AG08396 (cell line): Measurements from ENCODE around the gene HRH1.
A peak's percentile ranks its signal among the peaks of the same experiment; 100 is the strongest.
"Not testable (repeated sequence)": the region's sequence is repeated elsewhere in the genome, so short reads cannot be mapped to it uniquely, and the experiment has no call there.

Source experiments
- DNase-seq: peaks from one replicate; pipeline ENCODE4 v3.0.0; 2012; ENCODE audit warnings: low spot score, mixed read lengths

Gene HRH1

DNA sequence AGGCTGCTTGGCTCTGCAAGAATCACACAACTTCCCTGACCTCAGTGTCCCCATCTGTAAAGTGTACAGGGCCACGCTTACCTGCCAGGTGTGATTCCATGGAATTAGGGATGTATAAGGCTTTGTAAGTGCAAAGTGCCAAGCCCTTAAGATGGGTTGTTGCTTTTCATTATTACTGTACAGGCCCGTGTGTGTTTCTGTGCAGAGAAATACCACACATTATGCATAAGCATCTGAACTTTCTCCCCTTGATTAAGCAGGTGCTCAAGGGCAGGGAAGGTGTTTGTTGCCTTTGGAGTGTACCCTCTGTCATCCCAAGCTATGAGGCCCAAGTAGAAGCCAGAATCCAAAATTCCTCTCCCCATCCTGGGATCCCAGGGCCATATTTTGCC lies 13.6 kb upstream of the HRH1 start:
- no peak for DNase-seq

DNA sequence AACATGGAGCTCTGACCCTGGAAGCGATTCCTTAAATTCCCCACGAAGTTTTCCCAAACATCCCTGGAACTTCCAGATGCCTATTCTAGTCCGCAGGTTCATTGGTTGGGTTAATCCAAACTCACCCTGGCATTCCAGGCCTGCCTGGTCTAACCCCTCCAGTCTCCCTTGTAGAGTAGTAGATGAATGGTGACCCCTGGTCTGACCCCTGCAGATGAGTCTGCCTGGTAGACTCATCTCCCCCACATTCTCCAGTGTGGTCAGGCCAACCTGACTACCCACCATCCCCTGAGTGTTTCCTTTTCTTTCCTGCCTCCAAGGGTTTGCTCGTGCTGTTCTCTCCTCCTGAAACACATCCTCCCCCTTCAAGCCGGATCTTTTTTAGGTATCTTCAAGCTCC lies 10.8 kb upstream of the HRH1 start:
- DNase-seq = no peak

- DNase-seq = no peak
Measured at GRCh38 chr3:11144996-11145395, 9.3 kb upstream of the HRH1 start.

- DNase-seq = peak; percentile 48
Measured at GRCh38 chr3:11145888-11146287, 8.4 kb upstream of the HRH1 start.

DNA sequence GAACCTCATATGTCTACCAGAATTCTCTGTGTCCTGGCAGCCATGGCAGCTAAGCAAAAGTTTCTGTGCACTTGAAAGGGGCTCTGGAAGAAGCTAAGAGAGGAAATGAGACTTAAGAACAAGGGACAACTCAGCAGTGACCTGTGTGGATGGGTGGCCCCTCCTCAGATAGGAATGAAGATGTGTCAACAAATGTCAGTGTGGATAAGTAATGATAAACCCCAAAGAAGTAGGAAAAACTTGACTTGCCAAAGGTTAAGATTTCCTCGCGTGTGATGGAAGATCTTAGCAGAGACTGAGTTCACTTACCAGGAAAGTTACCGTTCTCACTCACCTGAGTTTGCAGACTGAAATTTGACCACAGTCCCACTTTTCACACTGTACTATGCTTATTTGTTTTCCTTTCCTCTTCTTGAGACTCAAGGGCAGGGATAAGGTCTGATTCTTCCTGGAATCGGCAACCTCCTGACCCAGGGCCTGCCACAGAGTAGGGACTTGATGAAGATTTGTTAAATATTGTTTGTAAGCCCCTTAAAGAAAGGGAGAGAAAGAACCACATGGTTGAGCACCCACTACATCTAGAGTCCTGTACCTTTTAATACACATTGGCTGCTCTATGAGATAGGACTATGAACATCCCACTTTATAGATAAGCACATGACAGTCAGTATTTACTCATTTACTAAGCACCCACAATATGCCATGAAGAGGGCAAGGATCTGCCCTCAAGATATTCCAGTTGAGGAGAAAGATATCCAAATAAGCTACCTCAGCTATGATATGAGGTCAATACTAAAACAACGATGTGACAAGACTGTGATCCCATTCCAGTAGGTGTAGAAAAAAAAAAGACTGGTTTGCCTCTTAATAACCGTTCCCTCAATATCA lies 7.3 kb upstream of the HRH1 start:
- DNase-seq = no peak

GRCh38 chr3:11150256-11150655 lies 4.0 kb upstream of the HRH1 start:
- no peak for DNase-seq

DNA sequence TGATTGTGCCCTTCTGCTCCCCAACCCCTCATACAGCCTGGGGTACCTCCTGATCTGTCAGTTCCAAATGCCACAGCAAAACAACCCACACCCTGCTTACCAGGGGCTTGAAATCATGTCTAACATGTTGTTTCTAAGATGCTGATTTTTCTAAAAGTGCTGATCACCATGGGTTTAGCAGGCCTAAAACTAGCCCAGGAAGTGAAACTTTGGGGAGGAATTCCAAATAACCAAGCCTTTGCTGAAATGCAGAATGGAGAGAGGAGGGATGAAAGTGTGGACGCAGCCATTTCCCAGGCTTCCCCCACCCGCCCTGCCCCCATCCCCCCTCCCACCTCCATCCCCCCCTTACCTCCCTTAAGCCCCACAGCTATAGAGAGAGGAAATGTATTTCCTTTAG lies 2.0 kb upstream of the HRH1 start:
- DNase-seq = no peak

DNA sequence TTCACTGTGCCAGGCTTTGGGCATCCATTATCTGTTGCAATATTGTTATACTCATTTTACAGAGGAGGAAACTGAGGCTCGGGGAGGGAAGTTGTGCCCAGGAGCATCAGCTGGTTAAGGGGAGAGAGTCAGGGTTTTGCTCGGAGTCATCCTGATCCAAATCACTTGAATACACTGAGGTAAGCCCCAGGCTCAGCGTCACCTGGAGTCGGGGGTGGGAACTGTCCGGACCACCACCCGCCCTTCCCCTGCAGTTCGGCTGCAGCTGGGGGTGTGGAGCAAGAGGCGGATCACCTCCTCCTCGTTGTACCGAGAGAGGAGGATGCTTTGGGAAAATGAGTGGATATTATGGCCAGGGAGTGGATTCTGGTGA lies 646 bp downstream of the HRH1 start:
- no peak for DNase-seq

DNA sequence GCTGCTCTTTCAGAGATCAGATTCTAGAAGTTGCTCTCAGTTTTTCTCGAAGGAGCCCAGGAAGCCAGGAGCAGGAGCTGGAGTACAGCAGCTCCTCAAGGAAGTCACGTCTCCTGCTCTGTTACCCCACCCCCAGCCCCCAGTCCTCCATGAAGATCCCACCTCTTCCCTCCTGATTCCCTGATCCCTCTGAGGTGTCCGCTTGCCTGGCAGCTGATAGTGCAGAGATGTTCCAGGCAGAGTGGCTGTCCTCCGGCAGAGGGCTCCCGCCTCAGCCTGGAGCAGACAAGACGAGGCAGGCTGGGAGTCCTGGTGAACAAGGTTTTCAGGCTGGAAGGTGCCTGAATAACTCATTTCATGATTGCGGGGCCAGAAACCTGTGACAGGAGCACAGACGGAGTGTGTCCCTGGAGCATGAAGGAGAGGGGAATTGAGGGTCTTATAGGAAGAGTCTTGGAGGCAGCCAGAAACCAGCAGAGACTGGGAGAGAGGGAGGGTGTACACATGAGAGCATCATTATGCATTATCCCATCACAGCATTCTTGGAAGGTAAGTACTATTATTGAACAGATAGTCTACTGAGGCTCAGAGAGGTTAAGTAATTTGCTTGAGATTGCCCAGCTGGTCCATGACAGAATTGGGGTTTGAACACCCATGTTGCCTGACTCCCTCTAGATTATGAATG lies 1.2 kb downstream of the HRH1 start:
- peak; percentile 82 for DNase-seq

GRCh38 chr3:11156026-11156410 lies 1.7 kb downstream of the HRH1 start:
- no peak for DNase-seq

- DNase-seq = no peak
Measured at GRCh38 chr3:11157421-11157820, 3.1 kb downstream of the HRH1 start.

GRCh38 chr3:11159421-11159904 lies 5.2 kb downstream of the HRH1 start:
- peak; percentile 70 for DNase-seq

- DNase-seq = no peak
Measured at GRCh38 chr3:11161666-11162065, 7.4 kb downstream of the HRH1 start.

DNA sequence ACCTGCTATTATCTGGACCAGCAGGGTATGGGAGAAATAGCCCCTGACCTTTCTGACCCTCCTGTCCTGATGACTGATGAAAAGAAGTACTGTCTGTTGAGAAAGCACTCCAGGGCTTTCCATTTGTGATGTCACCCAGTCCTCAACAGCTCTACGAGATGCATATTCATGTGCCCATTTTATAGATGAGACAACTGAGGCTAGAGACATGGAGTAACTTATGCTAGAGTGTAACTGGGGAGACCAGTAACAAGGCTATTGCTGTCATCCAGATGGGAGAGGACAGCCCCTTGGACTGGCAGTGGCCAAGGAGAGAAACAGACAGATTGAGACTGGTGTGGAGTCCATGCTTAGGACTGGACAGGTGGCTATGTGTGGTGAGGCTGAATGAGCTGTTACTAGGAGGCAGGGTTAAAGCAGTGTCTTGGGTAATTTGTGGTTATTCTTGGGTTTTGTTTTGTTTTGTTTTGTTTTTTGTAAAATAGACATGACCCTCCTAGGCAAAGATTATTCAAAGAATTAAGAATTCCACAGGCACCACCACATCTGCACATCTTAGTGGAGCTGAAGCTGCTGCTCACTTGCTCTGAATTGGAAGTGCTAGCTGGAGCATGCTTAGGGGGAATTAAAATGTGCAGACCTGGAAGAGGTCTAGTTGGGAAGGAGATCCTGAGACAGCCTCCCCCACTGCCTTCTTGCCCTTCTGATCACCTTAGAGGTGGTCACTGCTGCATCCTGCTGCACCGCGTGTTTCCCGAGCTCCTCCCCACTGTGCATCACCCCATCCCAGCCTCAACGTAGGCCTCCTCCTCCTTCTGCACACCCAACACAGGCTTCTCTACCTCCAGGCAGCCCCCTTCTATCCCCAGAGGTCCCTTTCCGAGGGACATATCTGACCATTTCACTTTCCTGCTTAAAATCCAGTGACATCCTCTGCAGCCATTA lies 8.4 kb downstream of the HRH1 start:
- DNase-seq = no peak

DNA sequence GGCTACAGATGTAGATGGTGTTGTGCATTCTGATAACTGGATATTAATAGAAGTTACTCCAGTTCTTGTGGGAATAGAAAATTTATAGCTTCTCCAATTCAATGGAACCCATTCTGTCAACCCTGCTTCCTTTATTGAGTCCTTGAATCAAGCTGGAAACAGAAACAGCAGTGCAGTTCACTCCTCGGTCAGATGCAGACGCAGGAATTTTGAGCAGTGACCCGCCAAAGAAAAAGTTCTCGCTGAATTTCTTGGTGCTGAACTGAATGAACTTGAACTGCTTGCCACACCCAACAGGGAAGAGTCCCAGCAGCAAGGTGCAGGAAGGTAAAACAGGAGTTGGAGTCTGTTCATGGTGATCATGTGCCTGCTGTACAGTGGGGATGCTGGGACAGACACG lies 10.3 kb downstream of the HRH1 start:
- DNase-seq = no peak

DNA sequence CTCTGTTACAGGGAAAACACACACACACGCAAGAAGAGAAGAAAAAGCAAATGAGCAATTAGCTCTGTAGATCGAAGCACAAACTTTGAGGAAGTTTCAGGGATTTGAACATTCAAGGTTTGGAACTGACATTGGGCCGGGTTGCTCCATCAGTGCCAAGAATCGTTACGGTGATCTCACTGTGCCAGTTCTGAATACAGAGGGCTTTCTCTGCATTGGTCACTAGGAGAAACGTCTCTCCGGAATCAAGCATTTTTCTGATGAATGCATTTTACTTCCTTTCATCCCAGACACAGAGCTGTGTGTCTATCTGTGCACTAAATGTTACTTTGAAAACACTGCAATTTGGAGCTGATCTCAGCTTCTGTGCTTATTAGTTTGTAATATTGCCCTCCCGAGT lies 11.2 kb downstream of the HRH1 start:
- no peak for DNase-seq

DNA sequence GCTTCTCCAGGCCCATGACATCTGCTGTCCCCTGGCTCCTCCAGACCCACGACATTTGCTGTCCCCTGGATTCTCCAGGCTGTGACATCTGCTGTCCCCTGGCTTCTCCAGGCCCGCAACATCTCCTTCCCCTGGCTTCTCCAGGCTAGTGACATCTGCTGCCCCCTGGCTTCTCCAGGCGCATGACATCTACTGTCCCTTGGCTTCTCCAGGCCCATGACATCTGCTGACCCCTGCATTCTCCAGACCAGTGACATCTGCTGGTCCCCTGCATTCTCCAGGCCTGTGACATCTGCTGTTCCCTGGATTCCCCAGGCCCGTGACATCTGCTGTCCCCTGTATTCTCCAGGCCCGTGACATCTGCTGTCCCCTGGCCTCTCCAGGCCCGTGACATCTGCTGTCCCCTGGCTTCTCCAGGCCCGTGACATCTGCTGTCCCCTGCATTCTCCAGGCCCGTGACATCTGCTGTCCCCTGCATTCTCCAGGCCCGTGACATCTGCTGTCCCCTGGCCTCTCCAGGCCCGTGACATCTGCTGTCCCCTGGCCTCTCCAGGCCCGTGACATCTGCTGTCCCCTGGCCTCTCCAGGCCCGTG lies 12.6 kb downstream of the HRH1 start:
- DNase-seq = not testable (repeated sequence)

DNA sequence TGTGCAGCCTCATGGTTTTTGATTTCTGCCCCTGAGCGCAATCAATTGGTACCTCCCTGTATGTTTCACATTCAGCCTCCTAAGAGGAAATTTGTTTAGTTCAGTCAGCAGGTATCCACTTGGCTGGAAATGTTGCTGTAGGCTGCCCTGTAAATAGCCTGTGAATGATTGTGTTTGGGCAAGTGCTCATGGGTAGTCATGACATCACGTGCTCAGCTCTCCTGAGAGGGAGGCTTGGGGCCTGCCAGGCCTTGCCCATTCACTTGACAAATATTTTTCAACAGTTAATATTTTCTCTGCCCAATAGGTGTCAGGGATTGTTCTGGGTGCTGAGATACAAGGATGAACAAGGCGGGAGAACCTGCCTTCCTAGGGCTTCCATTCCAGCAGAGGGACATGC lies 13.3 kb downstream of the HRH1 start:
- DNase-seq = no peak

- DNase-seq = no peak
Measured at GRCh38 chr3:11168406-11168805, 14.1 kb downstream of the HRH1 start.

GRCh38 chr3:11168881-11169805 lies 14.8 kb downstream of the HRH1 start:
- DNase-seq = no peak
